Measurements from ENCODE around the gene FREM3. TPM values are rescaled to one million over a fixed set of nuclear protein-coding genes. Genes with fewer than 3 reads are reported as not detected.

FREM3 gene
- total and polyA plus RNA-seq, 2 of the 8 experiments (the other 6 are each of a cell fraction or from before 2014, with no cell fraction given), result 0.03 to 0.11 TPM

GRCh38 chr4:143549928-143550327 is 150.5 kb downstream of the FREM3 start:
- no peak overlapping the region for H2BK20ac ChIP-seq (ENCODE audit: low read length)
- no peaks in the 10 kb centered on the region for H3K4me1 ChIP-seq (replicated peaks in 1 of 4; ENCODE audit: control insufficient read depth in 3 of 4, insufficient read depth in 4 of 4, low read length in 3 of 4)
- H3K56ac ChIP-seq (replicated peaks; ENCODE audit: insufficient read length, low read depth, low read length), result no peak overlapping the region
- no peak overlapping the region for H4K5ac ChIP-seq (ENCODE audit: insufficient read length, low read depth, low read length)
- DNase-seq (ENCODE audit: low read depth in 1 of 2, low spot score in 2 of 2) (no peak), FAIRE-seq (no peak)
- no peak overlapping the region for H2AK5ac ChIP-seq (ENCODE audit: low read depth, low read length)
- CTCF ChIA-PET (ENCODE audit: partially characterized antibody), result interaction anchor here (1.9 kb wide), 1 partner anchor 10 kb away, joined by 5 read pairs; no protein-coding TSS in a partner anchor
- no peak overlapping the region for H3K4me3 ChIP-seq (ENCODE audit: extremely low read depth in 1 of 4, insufficient read depth in 2 of 4, low read depth in 3 of 4, low read length in 4 of 4)
- H3K36me3 ChIP-seq (ENCODE audit: control insufficient read depth in 2 of 4, insufficient read depth in 4 of 4, low read length in 3 of 4), result peaks cover 14 to 89% (median 34%) of the 10 kb centered on the region in 4 experiments
- peaks cover 0 to 4% of the 10 kb centered on the region in 2 experiments for H4K20me1 ChIP-seq (replicated peaks in 1 of 2; ENCODE audit: control insufficient read depth in 1 of 2, insufficient read depth in 2 of 2, low read length in 2 of 2)
- H3K4me2 ChIP-seq (ENCODE audit: insufficient read depth in 1 of 2, low read depth in 2 of 2, low read length in 2 of 2), result no peak overlapping the region
- H3K27ac ChIP-seq (ENCODE audit: low read depth, low read length), result no peak overlapping the region
- no peak overlapping the region for H2BK5ac ChIP-seq (ENCODE audit: low read depth, low read length)
- H3K79me2 ChIP-seq (ENCODE audit: control insufficient read depth in 1 of 2, insufficient read depth in 2 of 2, low read length in 2 of 2), result peaks cover 0 to 6% of the 10 kb centered on the region in 2 experiments; a peak in 2 of 4 replicates
- H3K9me3 ChIP-seq (ENCODE audit: insufficient read depth in 2 of 2, low read depth in 1 of 2, low read length in 1 of 2), result no peaks in the 10 kb centered on the region
- no peak overlapping the region for H2AFZ ChIP-seq (ENCODE audit: low read length)
- no peak for TF ChIP-seq RBBP5 (IDR thresholded peaks at IDR 0.05; ENCODE audit: borderline replicate concordance, low read depth, low read length)
- TF ChIP-seq TBP (IDR thresholded peaks at IDR 0.05; ENCODE audit: low read depth, low read length), result no peak
- no peak for TF ChIP-seq SIX5 (IDR thresholded peaks at IDR 0.05; ENCODE audit: low read depth, low read length)
- TF ChIP-seq MAX (IDR thresholded peaks at IDR 0.05), result no peak
- TF ChIP-seq HDAC2 (IDR thresholded peaks at IDR 0.05; ENCODE audit: borderline replicate concordance in 1 of 2, low read depth in 2 of 2, low read length in 2 of 2), result no peak
- TF ChIP-seq CHD1 (IDR thresholded peaks at IDR 0.05; ENCODE audit: low read depth, low read length), result no peak
- TF ChIP-seq JUND (IDR thresholded peaks at IDR 0.05; ENCODE audit: low read length), result no peak
- TF ChIP-seq SIRT6 (IDR thresholded peaks at IDR 0.05; ENCODE audit: low read length), result no peak
- TF ChIP-seq FOSL1 (IDR thresholded peaks at IDR 0.05; ENCODE audit: insufficient read depth, low read depth, low read length), result no peak
- TF ChIP-seq CEBPB (IDR thresholded peaks at IDR 0.05; ENCODE audit: low read depth, low read length), result no peak
- TF ChIP-seq ZNF274 (IDR thresholded peaks at IDR 0.05; ENCODE audit: borderline replicate concordance, extremely low read depth, low read length), result no peak
- H2BK15ac ChIP-seq (ENCODE audit: low read length), result no peak overlapping the region
- no peaks in the 10 kb centered on the region for H3K23me2 ChIP-seq (ENCODE audit: low read depth, low read length)
- no peaks in the 10 kb centered on the region for H3K79me1 ChIP-seq (ENCODE audit: low read depth, low read length)
- no peak overlapping the region for H2BK120ac ChIP-seq (replicated peaks; ENCODE audit: low read depth, low read length)
- 98% methylated on average over 2 of the region's 2 CpGs; no CpG with 5 or more reads in 1 of the 2 experiments for WGBS, 2 experiments (ENCODE audit: extremely low coverage in 1 of 2, insufficient coverage in 1 of 2, insufficient read length in 1 of 2, insufficient replicate concordance in 2 of 2, low coverage in 1 of 2, low lambda C conversion rate in 2 of 2, missing lambda C conversion rate in 1 of 2)
- H4K91ac ChIP-seq (replicated peaks; ENCODE audit: insufficient read length, low read length), result no peak overlapping the region
- POLR2A ChIA-PET (ENCODE audit: partially characterized antibody), result no interaction called here
- no peak overlapping the region for H4K8ac ChIP-seq (ENCODE audit: extremely low read depth, insufficient read depth, low read length)
- H3K14ac ChIP-seq (ENCODE audit: insufficient read length), result no peak overlapping the region
- no peak overlapping the region for H2BK12ac ChIP-seq (ENCODE audit: low read depth, low read length)
- H3K18ac ChIP-seq (ENCODE audit: extremely low read depth, low read length), result no peak overlapping the region
- H3K9ac ChIP-seq (replicated peaks in 1 of 4; ENCODE audit: extremely low read depth in 1 of 4, low read depth in 3 of 4, low read length in 3 of 4), result no peak overlapping the region
- no peak overlapping the region for H3K23ac ChIP-seq (ENCODE audit: insufficient read length)
- H3K4ac ChIP-seq (replicated peaks; ENCODE audit: insufficient read length, low read depth, low read length), result no peak overlapping the region
- H3K27me3 ChIP-seq (replicated peaks in 1 of 4; ENCODE audit: control insufficient read depth in 3 of 4, extremely low read depth in 1 of 4, insufficient read depth in 3 of 4, low read length in 3 of 4), result no peaks in the 10 kb centered on the region
